WTC11 (cell line): ENCODE results near the gene LRRC41. TPM values are rescaled to one million over a fixed set of nuclear protein-coding genes. Genes with fewer than 3 reads are reported as not detected.
"Not testable (repeated sequence)": the region's sequence is repeated elsewhere in the genome, so short reads cannot be mapped to it uniquely, and the experiment has no call there.

Experiments
- ATAC-seq: fragments of 200-7000 bp; cut with Tn5 transposase; 2 replicates; pipeline ENCODE4 v1.10.0; 2021; ENCODE audit warnings: mild to moderate bottlenecking, moderate library complexity
- CTCF ChIA-PET: fragments of 300-600 bp; sonication (Branson Sonifier 250); formaldehyde crosslinking; loops from one replicate; lab custom pipeline; 2021; ENCODE audit warnings: antibody characterized with exemption; lab: Charles Lee
- POLR2A ChIA-PET: fragments of 350-600 bp; sonication (Branson Sonifier 250); formaldehyde crosslinking; loops from one replicate; lab custom pipeline; 2021; ENCODE audit warnings: antibody characterized with exemption; lab: Charles Lee
- DNase-seq: peaks from one replicate; pipeline ENCODE4 v3.0.0; 2021; ENCODE audit warnings: low spot score
- H3K27ac Mint-ChIP-seq: 2 replicates; pipeline ENCODE4 v1.8.0; 2021; ENCODE audit warnings: mixed read lengths
- H3K27me3 Mint-ChIP-seq: 2 replicates; pipeline ENCODE4 v1.8.0; 2021; ENCODE audit warnings: low read depth, mild to moderate bottlenecking, moderate library complexity, mixed read lengths
- H3K36me3 Mint-ChIP-seq: 2 replicates; pipeline ENCODE4 v1.8.0; 2021; ENCODE audit warnings: mixed read lengths
- H3K4me1 Mint-ChIP-seq: 2 replicates; pipeline ENCODE4 v1.8.0; 2022; ENCODE audit warnings: mixed read lengths
- H3K4me3 Mint-ChIP-seq: 2 replicates; pipeline ENCODE4 v1.8.0; 2021; ENCODE audit warnings: mild to moderate bottlenecking, moderate library complexity, mixed read lengths
- H3K9me3 Mint-ChIP-seq: 2 replicates; pipeline ENCODE4 v1.8.0; 2021; ENCODE audit warnings: mixed read lengths
- ETV6 ChIP-seq: sonication (generic); formaldehyde crosslinking; IDR thresholded peaks from 2 replicates; pipeline ENCODE4 v1.8.1; 2022; ENCODE audit warnings: mild to moderate bottlenecking, missing genetic modification reagents
- IRF1 ChIP-seq: sonication (generic); formaldehyde crosslinking; IDR thresholded peaks from 2 replicates; pipeline ENCODE4 v1.8.0; 2023; ENCODE audit warnings: missing genetic modification reagents
- IRF2 ChIP-seq: sonication (generic); formaldehyde crosslinking; IDR thresholded peaks from 2 replicates; pipeline ENCODE4 v1.8.0; 2022; ENCODE audit warnings: low read depth, missing genetic modification reagents, borderline replicate concordance
- TP53 ChIP-seq: sonication (generic); formaldehyde crosslinking; IDR thresholded peaks from 2 replicates; pipeline ENCODE4 v1.8.1; 2023; ENCODE audit warnings: mild to moderate bottlenecking, missing genetic modification reagents
- ZNF423 ChIP-seq: fragments of 250-450 bp; sonication (Bioruptor Pico); IDR thresholded peaks from 2 replicates; pipeline ENCODE4 v2.1.2; 2022; ENCODE audit warnings: mild to moderate bottlenecking, moderate library complexity
- total RNA-seq: library from RNA; stranded (reverse); gene quantifications from 3 replicates; pipeline ENCODE4 v1.2.3, GENCODE V29; 2021

The LRRC41 gene
- total RNA-seq, 1 experiment from 2014 or later = 46.0 TPM

GRCh38 chr1:46333300-46334029 is 30.0 kb upstream of the LRRC41 start:
- Mint-ChIP-seq H3K27me3 (no peaks in the 10 kb centered on the region), H3K4me3 (no peak overlapping the region), H3K4me1 (peaks cover 33% of the 10 kb centered on the region), H3K36me3 (no peaks in the 10 kb centered on the region), H3K27ac (peak overlapping the region; percentile 63; the same call in 1 of the 2 replicates), H3K9me3 (no peaks in the 10 kb centered on the region)
- DNase-seq (peak; percentile 38), ATAC-seq (peak; percentile 95)
- CTCF ChIA-PET = interaction anchor here (0.6 to 2.3 kb wide), 26 partner anchors 9 to 271 kb away, joined by 3 to 66 read pairs (median 5); partner anchors contain the start of genes MKNK1 and RAD54L
- POLR2A ChIA-PET = interaction anchor here (0.6 to 1.3 kb wide), 4 partner anchors 14 to 722 kb away, joined by 3 to 4 read pairs (median 3); no protein-coding TSS in a partner anchor
- TF ChIP-seq ZNF423 (CRISPR knock-in tag) (no peak), IRF1 (CRISPR knock-in tag) (no peak), TP53 (CRISPR knock-in tag) (no peak), IRF2 (no peak), ETV6 (CRISPR knock-in tag) (0 out of 2 replicates have a peak, but pooled peaks have one; percentile 6)

GRCh38 chr1:46331786-46332540 is 28.5 kb upstream of the LRRC41 start:
- H3K27me3 Mint-ChIP-seq, H3K36me3 Mint-ChIP-seq, DNase-seq, H3K4me3 Mint-ChIP-seq, H3K9me3 Mint-ChIP-seq, POLR2A ChIA-PET: not testable (repeated sequence)
- CTCF ChIA-PET = interaction anchor here (2.1 to 2.3 kb wide), 3 partner anchors 10 to 23 kb away, joined by 14 to 66 read pairs (median 17); no protein-coding TSS in a partner anchor
- Mint-ChIP-seq H3K27ac (peak overlapping the region; percentile 35; the same call in 1 of the 2 replicates), H3K4me1 (peaks cover 37% of the 10 kb centered on the region)
- ATAC-seq = peak; percentile 16; the same call in 1 of the 2 replicates

- H3K36me3 Mint-ChIP-seq, CTCF ChIA-PET, H3K27me3 Mint-ChIP-seq, POLR2A ChIA-PET, H3K9me3 Mint-ChIP-seq, ATAC-seq, DNase-seq, H3K4me3 Mint-ChIP-seq, H3K27ac Mint-ChIP-seq: not testable (repeated sequence)
- H3K4me1 Mint-ChIP-seq = peaks cover 37% of the 10 kb centered on the region
Observed at GRCh38 chr1:46330381-46330780, 27.0 kb upstream of the LRRC41 start.

GRCh38 chr1:46329807-46330206 is 26.4 kb upstream of the LRRC41 start:
- H3K27ac Mint-ChIP-seq, POLR2A ChIA-PET, DNase-seq, H3K4me3 Mint-ChIP-seq, H3K36me3 Mint-ChIP-seq, H3K27me3 Mint-ChIP-seq, H3K9me3 Mint-ChIP-seq, ATAC-seq: not testable (repeated sequence)
- CTCF ChIA-PET = interaction anchor here (1.0 kb wide), 1 partner anchor 84 kb away, joined by 3 read pairs; no protein-coding TSS in a partner anchor
- peaks cover 37% of the 10 kb centered on the region for H3K4me1 Mint-ChIP-seq

- POLR2A ChIA-PET, H3K27me3 Mint-ChIP-seq, DNase-seq, H3K4me3 Mint-ChIP-seq, H3K27ac Mint-ChIP-seq, H3K36me3 Mint-ChIP-seq, H3K9me3 Mint-ChIP-seq, ATAC-seq: not testable (repeated sequence)
- peaks cover 37% of the 10 kb centered on the region for H3K4me1 Mint-ChIP-seq
- CTCF ChIA-PET = interaction anchor here (0.6 kb wide), 1 partner anchor 84 kb away, joined by 3 read pairs; no protein-coding TSS in a partner anchor
Observed at GRCh38 chr1:46328182-46328581, 24.8 kb upstream of the LRRC41 start.

GRCh38 chr1:46325285-46326076 is 22.1 kb upstream of the LRRC41 start:
- CTCF ChIA-PET, H3K27me3 Mint-ChIP-seq, DNase-seq, H3K4me3 Mint-ChIP-seq, H3K9me3 Mint-ChIP-seq, ATAC-seq, H3K27ac Mint-ChIP-seq, H3K36me3 Mint-ChIP-seq, POLR2A ChIA-PET: not testable (repeated sequence)
- H3K4me1 Mint-ChIP-seq = peaks cover 32% of the 10 kb centered on the region

GRCh38 chr1:46322191-46322590 is 18.8 kb upstream of the LRRC41 start:
- CTCF ChIA-PET, ATAC-seq, POLR2A ChIA-PET, H3K27ac Mint-ChIP-seq, H3K9me3 Mint-ChIP-seq, H3K36me3 Mint-ChIP-seq, DNase-seq, H3K27me3 Mint-ChIP-seq, H3K4me3 Mint-ChIP-seq: not testable (repeated sequence)
- peaks cover 18% of the 10 kb centered on the region for H3K4me1 Mint-ChIP-seq

GRCh38 chr1:46319960-46320914 is 16.8 kb upstream of the LRRC41 start:
- CTCF ChIA-PET = interaction anchor here (0.6 to 1.5 kb wide), 3 partner anchors 13 to 27 kb away, joined by 3 to 6 read pairs (median 4); no protein-coding TSS in a partner anchor
- ATAC-seq, H3K27me3 Mint-ChIP-seq, H3K4me3 Mint-ChIP-seq, POLR2A ChIA-PET, DNase-seq, H3K9me3 Mint-ChIP-seq: not testable (repeated sequence)
- H3K27ac Mint-ChIP-seq = peak overlapping the region; percentile 28; the same call in 1 of the 2 replicates
- peaks cover 18% of the 10 kb centered on the region for H3K4me1 Mint-ChIP-seq
- H3K36me3 Mint-ChIP-seq = peaks cover 17% of the 10 kb centered on the region

- H3K27me3 Mint-ChIP-seq, H3K9me3 Mint-ChIP-seq, ATAC-seq, DNase-seq, H3K4me3 Mint-ChIP-seq, H3K27ac Mint-ChIP-seq: not testable (repeated sequence)
- ChIA-PET POLR2A (interaction anchor here (1.8 kb wide), 1 partner anchor 14 kb away, joined by 4 read pairs; no protein-coding TSS in a partner anchor), CTCF (interaction anchor here (1.1 to 1.5 kb wide), 2 partner anchors 14 to 21 kb away, joined by 4 to 6 read pairs; no protein-coding TSS in a partner anchor)
- Mint-ChIP-seq H3K4me1 (peaks cover 18% of the 10 kb centered on the region), H3K36me3 (peaks cover 26% of the 10 kb centered on the region)
Observed at GRCh38 chr1:46319301-46319700, 15.9 kb upstream of the LRRC41 start.
